Measurements from ENCODE around the gene TXLNB. TPM values are rescaled to one million over a fixed set of nuclear protein-coding genes. Genes with fewer than 3 reads are reported as not detected.

The TXLNB gene
- total RNA-seq, 2 donors from 2014 or later, result 0.22 to 0.29 TPM

DNA sequence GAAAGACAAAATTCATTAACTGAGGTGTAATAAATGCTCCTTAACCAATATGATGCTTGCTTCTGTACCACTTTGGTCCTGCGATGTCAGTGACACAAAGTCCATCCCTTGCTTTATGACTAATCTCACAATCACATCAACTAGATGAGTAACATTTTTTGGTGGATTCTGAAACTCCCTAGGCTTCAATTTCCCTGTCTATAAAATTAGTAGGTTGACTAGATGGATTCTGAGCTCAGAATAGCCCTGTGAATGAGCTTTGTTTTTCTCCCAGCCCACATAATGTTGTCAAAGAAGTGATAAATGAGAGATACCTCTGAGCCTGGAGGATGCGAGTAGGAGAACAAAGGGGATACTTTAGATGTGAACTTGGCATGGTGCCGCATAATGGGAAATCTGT is 9.1 kb downstream of the TXLNB start:
- no peak overlapping the region for H3K27ac ChIP-seq
- intact Hi-C loops (cut with DNase I), result no loop called here
- H3K36me3 ChIP-seq, result no peaks in the 10 kb centered on the region
- DNase-seq, result no peak
- H3K4me3 ChIP-seq, result no peak overlapping the region
- no peaks in the 10 kb centered on the region for H3K9me3 ChIP-seq
- no peaks in the 10 kb centered on the region for H3K27me3 ChIP-seq
- H3K9ac ChIP-seq (ENCODE audit: low read depth in 2 of 2, low read length in 2 of 2), result no peak overlapping the region
- no peaks in the 10 kb centered on the region for H3K4me1 ChIP-seq
- TF ChIP-seq, protein P1, sequence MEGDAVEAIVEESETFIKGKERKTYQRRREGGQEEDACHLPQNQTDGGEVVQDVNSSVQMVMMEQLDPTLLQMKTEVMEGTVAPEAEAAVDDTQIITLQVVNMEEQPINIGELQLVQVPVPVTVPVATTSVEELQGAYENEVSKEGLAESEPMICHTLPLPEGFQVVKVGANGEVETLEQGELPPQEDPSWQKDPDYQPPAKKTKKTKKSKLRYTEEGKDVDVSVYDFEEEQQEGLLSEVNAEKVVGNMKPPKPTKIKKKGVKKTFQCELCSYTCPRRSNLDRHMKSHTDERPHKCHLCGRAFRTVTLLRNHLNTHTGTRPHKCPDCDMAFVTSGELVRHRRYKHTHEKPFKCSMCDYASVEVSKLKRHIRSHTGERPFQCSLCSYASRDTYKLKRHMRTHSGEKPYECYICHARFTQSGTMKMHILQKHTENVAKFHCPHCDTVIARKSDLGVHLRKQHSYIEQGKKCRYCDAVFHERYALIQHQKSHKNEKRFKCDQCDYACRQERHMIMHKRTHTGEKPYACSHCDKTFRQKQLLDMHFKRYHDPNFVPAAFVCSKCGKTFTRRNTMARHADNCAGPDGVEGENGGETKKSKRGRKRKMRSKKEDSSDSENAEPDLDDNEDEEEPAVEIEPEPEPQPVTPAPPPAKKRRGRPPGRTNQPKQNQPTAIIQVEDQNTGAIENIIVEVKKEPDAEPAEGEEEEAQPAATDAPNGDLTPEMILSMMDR (IDR thresholded peaks at IDR 0.05), result no peak

DNA sequence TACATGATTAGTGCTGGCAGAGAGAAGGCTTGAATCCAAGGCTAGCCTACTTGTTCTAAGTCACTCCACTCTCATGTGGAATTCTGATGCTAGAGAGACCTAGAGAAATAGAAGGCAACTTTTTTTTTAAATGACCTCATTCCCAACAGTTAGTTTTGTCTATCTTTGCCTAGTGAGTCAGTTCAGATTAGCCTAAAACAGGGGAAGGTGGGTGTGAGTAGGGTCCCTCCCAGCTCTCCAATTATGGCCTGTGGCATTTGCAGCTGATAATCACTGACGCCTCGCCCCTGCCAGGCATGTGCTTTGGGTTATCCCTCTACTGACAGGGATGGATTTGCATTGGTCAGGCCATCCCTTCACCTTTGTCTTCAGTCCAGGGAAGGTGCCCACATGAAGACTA is 13.6 kb downstream of the TXLNB start:
- intact Hi-C loops (cut with DNase I), result no loop called here
- no peak overlapping the region for H3K27ac ChIP-seq
- no peaks in the 10 kb centered on the region for H3K4me1 ChIP-seq
- no peaks in the 10 kb centered on the region for H3K27me3 ChIP-seq
- H3K9ac ChIP-seq (ENCODE audit: low read depth in 2 of 2, low read length in 2 of 2), result no peak overlapping the region
- no peaks in the 10 kb centered on the region for H3K9me3 ChIP-seq
- H3K36me3 ChIP-seq, result no peaks in the 10 kb centered on the region
- no peak overlapping the region for H3K4me3 ChIP-seq
- DNase-seq, result no peak
- TF ChIP-seq, protein P1 (IDR thresholded peaks at IDR 0.05), result no peak

DNA sequence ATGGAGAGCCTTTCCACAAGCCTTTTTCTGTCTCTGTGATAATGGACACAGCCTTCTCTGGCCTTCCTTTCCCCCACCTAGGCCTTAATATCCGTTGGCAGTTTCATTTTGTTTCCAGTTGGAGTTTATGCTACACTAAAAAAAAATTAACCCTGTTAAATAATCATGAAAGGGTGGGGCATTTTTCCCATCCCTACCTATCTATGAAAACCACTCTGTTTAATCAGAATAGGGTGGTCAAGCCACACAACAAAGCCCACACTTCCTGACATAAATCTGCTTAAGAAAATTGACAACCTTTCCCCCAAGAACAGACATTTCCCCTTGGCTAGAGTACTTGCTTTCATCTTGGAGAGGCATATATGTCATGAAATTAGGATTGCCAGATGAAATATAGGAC is 14.2 kb downstream of the TXLNB start:
- H3K9ac ChIP-seq (ENCODE audit: low read depth in 2 of 2, low read length in 2 of 2), result no peak overlapping the region
- H3K27me3 ChIP-seq, result no peaks in the 10 kb centered on the region
- no peak overlapping the region for H3K4me3 ChIP-seq
- H3K4me1 ChIP-seq, result no peaks in the 10 kb centered on the region
- H3K9me3 ChIP-seq, result no peaks in the 10 kb centered on the region
- DNase-seq, result no peak
- H3K36me3 ChIP-seq, result no peaks in the 10 kb centered on the region
- intact Hi-C loops (cut with DNase I), result no loop called here
- no peak overlapping the region for H3K27ac ChIP-seq
- TF ChIP-seq, protein P1 (IDR thresholded peaks at IDR 0.05), result no peak

DNA sequence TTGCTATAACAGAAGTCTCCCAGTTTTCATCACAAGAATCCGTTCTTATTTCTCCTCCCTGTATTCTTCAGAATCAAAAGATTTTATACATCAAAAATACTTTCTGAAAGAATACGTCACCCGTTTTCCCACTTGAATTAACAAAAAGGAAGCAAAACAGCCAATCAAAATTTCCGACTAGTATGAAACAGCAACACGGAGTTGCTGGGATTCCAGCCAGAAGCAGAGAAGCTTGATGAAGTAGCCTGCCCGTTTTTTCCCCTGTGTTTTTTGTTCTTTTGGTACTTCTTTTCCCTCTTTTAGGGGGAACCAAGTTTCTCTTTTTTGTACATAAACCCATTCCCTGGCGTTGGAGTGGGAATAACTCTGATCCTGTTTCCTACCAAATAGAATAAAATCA is 14.6 kb downstream of the TXLNB start:
- no peaks in the 10 kb centered on the region for H3K4me1 ChIP-seq
- H3K4me3 ChIP-seq, result no peak overlapping the region
- no peaks in the 10 kb centered on the region for H3K36me3 ChIP-seq
- H3K27me3 ChIP-seq, result no peaks in the 10 kb centered on the region
- no peak overlapping the region for H3K27ac ChIP-seq
- no peak overlapping the region for H3K9ac ChIP-seq (ENCODE audit: low read depth in 2 of 2, low read length in 2 of 2)
- intact Hi-C loops (cut with DNase I), result no loop called here
- DNase-seq, result no peak
- H3K9me3 ChIP-seq, result no peaks in the 10 kb centered on the region
- TF ChIP-seq, protein P1 (IDR thresholded peaks at IDR 0.05), result no peak

DNA sequence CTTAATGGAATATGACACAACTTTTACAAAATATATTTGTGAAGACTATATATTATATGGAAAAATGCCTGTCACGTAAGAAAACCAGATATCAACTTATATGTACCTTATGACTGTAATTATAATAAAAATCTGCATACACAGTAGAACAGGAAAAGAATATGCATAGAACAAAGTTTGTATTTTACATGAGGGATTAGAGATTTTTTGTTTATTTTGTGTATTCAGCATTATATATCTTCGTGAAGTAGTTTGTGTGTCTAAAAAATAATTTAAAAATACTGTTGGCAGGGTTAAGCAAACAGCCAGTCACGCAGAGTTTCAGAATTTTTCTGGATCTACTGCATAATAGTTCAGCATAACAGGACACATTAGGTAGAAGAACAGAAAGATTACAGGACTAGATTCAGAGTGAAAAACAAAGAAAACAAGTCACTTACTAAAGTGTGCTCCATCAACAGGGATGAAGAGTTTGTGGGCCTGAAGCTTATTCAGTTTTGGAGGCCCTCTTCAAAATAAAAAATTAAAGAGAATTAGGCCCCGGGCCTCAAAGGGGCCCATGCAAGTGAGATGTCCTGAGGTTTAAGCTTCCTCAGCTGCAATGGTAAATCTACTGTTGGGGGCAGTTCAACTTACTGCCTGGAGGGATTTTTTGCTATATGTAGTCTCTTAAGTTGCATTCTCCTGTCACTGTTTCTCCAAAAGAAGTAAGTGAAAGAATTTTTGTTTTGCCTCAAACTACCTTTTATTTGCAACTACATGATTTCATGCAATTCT is 16.3 kb downstream of the TXLNB start:
- Histone ChIP-seq H3K9ac (ENCODE audit: low read depth in 2 of 2, low read length in 2 of 2) (no peak overlapping the region), H3K27me3 (no peaks in the 10 kb centered on the region), H3K4me1 (no peaks in the 10 kb centered on the region), H3K4me3 (no peak overlapping the region), H3K27ac (no peak overlapping the region), H3K9me3 (no peaks in the 10 kb centered on the region), H3K36me3 (no peaks in the 10 kb centered on the region)
- intact Hi-C loops (cut with DNase I), result no loop called here
- TF ChIP-seq, protein P1 (IDR thresholded peaks at IDR 0.05), result no peak
- no peak for DNase-seq

All from colonic mucosa (tissue), 4 donors.